SU-DHL-6 (cell line): ENCODE measurements around the gene NEB.

Experiments used
- H2AFZ ChIP-seq: fragments of 200-600 bp; sonication (generic); 2 replicates; pipeline ENCODE4 v1.6.1; 2014; ENCODE audit warnings: low read depth, mild to moderate bottlenecking, moderate library complexity, mixed read lengths, antibody characterized with exemption, low read length; ENCODE audit not compliant: severe bottlenecking
- H3F3A ChIP-seq: fragments of 200-600 bp; shearing (Covaris generic); 2 replicates; pipeline ENCODE4 v1.6.0; 2016; ENCODE audit warnings: antibody characterized with exemption, mild to moderate bottlenecking; ENCODE audit not compliant: insufficient read depth
- H3K27ac ChIP-seq: fragments of 200-600 bp; sonication (generic); 2 replicates; pipeline ENCODE4 v1.5.1; 2016; ENCODE audit warnings: low read depth, mild to moderate bottlenecking, low read length, moderate library complexity, mixed read lengths
- H3K27me3 ChIP-seq: fragments of 200-600 bp; sonication (generic), shearing (Covaris generic); 2 replicates; pipeline ENCODE4 v1.6.0; 2014; ENCODE audit warnings: mild to moderate bottlenecking, low read length
- H3K36me3 ChIP-seq: fragments of 200-600 bp; sonication (generic); 2 replicates; pipeline ENCODE4 v1.6.1; 2014; ENCODE audit warnings: mild to moderate bottlenecking, low read length, mixed read lengths
- H3K4me2 ChIP-seq: fragments of 300-600, 200-600 bp; shearing (Covaris generic), sonication (generic); 2 replicates; pipeline ENCODE4 v1.6.0; 2014; ENCODE audit warnings: low read length, low read depth, mild to moderate bottlenecking; ENCODE audit not compliant: poor library complexity, severe bottlenecking
- H3K4me3 ChIP-seq: fragments of 200-600 bp; sonication (generic); 2 replicates; pipeline ENCODE4 v1.5.1; 2014; ENCODE audit warnings: antibody characterized with exemption, low read length, mild to moderate bottlenecking, mixed read lengths; ENCODE audit not compliant: insufficient read depth, poor library complexity, severe bottlenecking
- H3K79me2 ChIP-seq: fragments of 200-600 bp; sonication (generic); 2 replicates; pipeline ENCODE4 v1.6.1; 2014; ENCODE audit warnings: mild to moderate bottlenecking, low read length, moderate library complexity; ENCODE audit not compliant: insufficient read depth
- H3K9ac ChIP-seq: fragments of 200-600 bp; sonication (generic); 2 replicates; pipeline ENCODE4 v1.7.0; 2014; ENCODE audit warnings: mild to moderate bottlenecking, low read length
- H3K9me2 ChIP-seq: fragments of 200-600 bp; sonication (generic); replicated peaks from 2 replicates; pipeline ENCODE4 v1.6.1; 2014; ENCODE audit warnings: low read length; ENCODE audit not compliant: insufficient read depth
- H3K9me3 ChIP-seq: fragments of 200-600 bp; sonication (generic); 2 replicates; pipeline ENCODE4 v1.6.1; 2014; ENCODE audit warnings: low read length, mixed read lengths; ENCODE audit not compliant: insufficient read depth
- H4K20me1 ChIP-seq: fragments of 200-600 bp; sonication (generic); 2 replicates; pipeline ENCODE4 v1.6.1; 2014; ENCODE audit warnings: low read depth, mild to moderate bottlenecking, antibody characterized with exemption, low read length, moderate library complexity, mixed read lengths
- EZH2phosphoT487 ChIP-seq: fragments of 200-600 bp; sonication (generic), shearing (Covaris generic); conservative IDR thresholded peaks from 2 replicates; pipeline ENCODE4 v1.6.1; 2018; ENCODE audit warnings: mild to moderate bottlenecking, antibody characterized with exemption, low read length, moderate library complexity, mixed read lengths
- TF ChIP-seq, protein P1 (sequence below): fragments of 200-600 bp; sonication (generic); IDR thresholded peaks from one replicate; pipeline ENCODE4 v1.5.1; 2017; ENCODE audit warnings: antibody characterized with exemption, mild to moderate bottlenecking, low read length, moderate library complexity; ENCODE audit not compliant: insufficient read depth, poor library complexity, severe bottlenecking

NEB gene

DNA sequence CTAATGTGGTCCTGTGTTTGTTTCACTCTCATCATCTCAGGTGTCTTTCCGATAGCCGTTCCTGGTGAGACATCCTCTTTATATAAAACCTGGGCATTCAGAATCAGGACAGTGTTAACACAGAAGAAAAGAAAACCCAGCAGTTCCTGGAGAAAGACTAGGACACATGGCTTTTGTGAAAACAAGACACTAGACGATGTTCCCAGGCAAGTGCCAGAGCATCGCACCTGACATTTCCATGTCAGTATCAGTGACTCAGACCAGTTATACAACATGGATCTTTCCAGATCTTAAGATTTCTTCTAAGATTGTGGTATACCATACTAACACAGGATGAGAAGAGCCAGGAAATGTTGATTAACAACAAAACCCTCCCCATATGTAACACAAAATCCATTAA is 228.1 kb downstream of the NEB start:
- H3K9ac ChIP-seq = no peak overlapping the region
- H2AFZ ChIP-seq = no peak overlapping the region
- no peaks in the 10 kb centered on the region for H4K20me1 ChIP-seq
- H3K4me2 ChIP-seq = no peak overlapping the region
- H3F3A ChIP-seq = no peaks in the 10 kb centered on the region
- H3K27me3 ChIP-seq = no peaks in the 10 kb centered on the region
- H3K79me2 ChIP-seq = no peaks in the 10 kb centered on the region
- H3K27ac ChIP-seq = no peak overlapping the region
- no peaks in the 10 kb centered on the region for H3K9me2 ChIP-seq
- no peak for TF ChIP-seq EZH2phosphoT487
- TF ChIP-seq, protein P1, sequence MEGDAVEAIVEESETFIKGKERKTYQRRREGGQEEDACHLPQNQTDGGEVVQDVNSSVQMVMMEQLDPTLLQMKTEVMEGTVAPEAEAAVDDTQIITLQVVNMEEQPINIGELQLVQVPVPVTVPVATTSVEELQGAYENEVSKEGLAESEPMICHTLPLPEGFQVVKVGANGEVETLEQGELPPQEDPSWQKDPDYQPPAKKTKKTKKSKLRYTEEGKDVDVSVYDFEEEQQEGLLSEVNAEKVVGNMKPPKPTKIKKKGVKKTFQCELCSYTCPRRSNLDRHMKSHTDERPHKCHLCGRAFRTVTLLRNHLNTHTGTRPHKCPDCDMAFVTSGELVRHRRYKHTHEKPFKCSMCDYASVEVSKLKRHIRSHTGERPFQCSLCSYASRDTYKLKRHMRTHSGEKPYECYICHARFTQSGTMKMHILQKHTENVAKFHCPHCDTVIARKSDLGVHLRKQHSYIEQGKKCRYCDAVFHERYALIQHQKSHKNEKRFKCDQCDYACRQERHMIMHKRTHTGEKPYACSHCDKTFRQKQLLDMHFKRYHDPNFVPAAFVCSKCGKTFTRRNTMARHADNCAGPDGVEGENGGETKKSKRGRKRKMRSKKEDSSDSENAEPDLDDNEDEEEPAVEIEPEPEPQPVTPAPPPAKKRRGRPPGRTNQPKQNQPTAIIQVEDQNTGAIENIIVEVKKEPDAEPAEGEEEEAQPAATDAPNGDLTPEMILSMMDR = no peak
- H3K4me3 ChIP-seq = no peak overlapping the region
- no peaks in the 10 kb centered on the region for H3K36me3 ChIP-seq
- H3K9me3 ChIP-seq = no peaks in the 10 kb centered on the region

DNA sequence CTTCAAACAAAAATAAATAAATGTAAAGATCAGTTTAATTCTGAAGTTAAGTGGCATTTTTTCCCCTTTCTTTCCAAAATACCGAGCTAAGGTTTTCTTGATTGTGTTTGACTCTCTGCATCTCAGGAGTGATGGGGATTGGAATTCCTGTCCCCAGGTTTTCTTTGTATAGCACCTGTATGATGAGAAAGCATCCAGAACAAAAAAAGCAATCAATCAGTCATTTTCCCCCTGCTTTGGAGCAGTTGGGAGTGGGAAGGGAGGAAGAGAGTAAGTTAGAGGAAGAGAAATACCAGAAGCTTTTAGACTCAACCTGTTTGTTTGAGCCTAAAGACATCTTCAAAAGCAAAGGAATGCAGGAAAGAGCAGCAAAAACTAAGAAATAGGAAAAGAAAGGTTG is 236.1 kb downstream of the NEB start:
- H3F3A ChIP-seq = no peaks in the 10 kb centered on the region
- no peak for TF ChIP-seq EZH2phosphoT487
- TF ChIP-seq, protein P1 = no peak
- no peak overlapping the region for H3K27ac ChIP-seq
- no peaks in the 10 kb centered on the region for H4K20me1 ChIP-seq
- H3K36me3 ChIP-seq = no peaks in the 10 kb centered on the region
- H2AFZ ChIP-seq = no peak overlapping the region
- H3K4me3 ChIP-seq = no peak overlapping the region
- no peak overlapping the region for H3K4me2 ChIP-seq
- H3K27me3 ChIP-seq = no peaks in the 10 kb centered on the region
- no peaks in the 10 kb centered on the region for H3K9me3 ChIP-seq
- H3K9ac ChIP-seq = no peak overlapping the region
- no peaks in the 10 kb centered on the region for H3K79me2 ChIP-seq
- no peaks in the 10 kb centered on the region for H3K9me2 ChIP-seq

DNA sequence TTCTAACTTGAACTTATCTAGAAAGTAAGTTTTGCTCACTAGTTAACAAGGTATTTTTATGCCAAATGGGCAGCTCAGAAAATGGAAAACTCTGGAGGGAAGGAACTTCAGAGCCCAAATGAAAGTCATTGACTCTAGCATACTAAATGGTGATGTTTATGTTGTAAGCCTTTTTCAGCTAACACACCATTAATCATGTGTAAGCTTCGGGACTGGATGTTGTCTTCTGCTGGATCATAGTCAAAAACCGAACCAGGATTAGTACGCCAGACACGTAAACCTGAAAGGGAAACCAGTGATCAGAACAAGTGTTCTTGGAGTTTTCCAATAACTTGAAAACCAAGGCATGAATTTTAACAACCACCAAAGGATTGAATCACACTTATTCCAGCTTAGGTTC is 242.8 kb downstream of the NEB start:
- H3K9me2 ChIP-seq = no peaks in the 10 kb centered on the region
- H3K4me3 ChIP-seq = no peak overlapping the region
- no peaks in the 10 kb centered on the region for H4K20me1 ChIP-seq
- TF ChIP-seq EZH2phosphoT487 = no peak
- TF ChIP-seq, protein P1 = no peak
- no peaks in the 10 kb centered on the region for H3K36me3 ChIP-seq
- peaks cover 4% of the 10 kb centered on the region; the same call in 1 of the 2 replicates for H3F3A ChIP-seq
- no peaks in the 10 kb centered on the region for H3K9me3 ChIP-seq
- no peaks in the 10 kb centered on the region for H3K79me2 ChIP-seq
- H3K9ac ChIP-seq = no peak overlapping the region
- H3K27ac ChIP-seq = no peak overlapping the region
- no peak overlapping the region for H2AFZ ChIP-seq
- no peak overlapping the region for H3K4me2 ChIP-seq
- no peaks in the 10 kb centered on the region for H3K27me3 ChIP-seq
